ENCODE data around the gene ITPR1.

- TF ChIP-seq EZH2 (IDR thresholded peaks at IDR 0.05; ENCODE audit: insufficient read depth, poor library complexity, severe bottlenecking) (no peak), EZH2phosphoT487 (IDR thresholded peaks at IDR 0.05; ENCODE audit: insufficient read depth, low read depth) (no peak)
Measured at GRCh38 chr3:4523710-4524698, 30.9 kb downstream of the ITPR1 start.
